Hematopoietic multipotent progenitor cell (in vitro differentiated cells): Measurements from ENCODE around the gene CMTM4. TPM values are rescaled to one million over a fixed set of nuclear protein-coding genes. Genes with fewer than 3 reads are reported as not detected.
"Not testable (repeated sequence)": the region's sequence is repeated elsewhere in the genome, so short reads cannot be mapped to it uniquely, and the experiment has no call there.

ENCODE experiments used
- DNase-seq, 3 donors: peaks; one replicate each; pipeline ENCODE4 v3.0.0-alpha.2; 2011 to 2015; ENCODE audit warnings: low read depth in 2 of 3, low spot score in 2 of 3
- small RNA-seq: library from RNA; depleted of rRNA; stranded (forward); fragments of <200 nt; gene quantifications from one replicate; pipeline ENCODE3, GENCODE V24; 2012
- total RNA-seq: library from RNA; depleted of rRNA; stranded (reverse); fragments of >200 nt; gene quantifications from one replicate; pipeline ENCODE4 v1.2.3, GENCODE V29; 2012

Gene CMTM4
- total RNA-seq, 1 donor = 8.9 TPM

GRCh38 chr16:66569827-66570405 is 126.6 kb downstream of the CMTM4 start:
- DNase-seq = no peak

DNA sequence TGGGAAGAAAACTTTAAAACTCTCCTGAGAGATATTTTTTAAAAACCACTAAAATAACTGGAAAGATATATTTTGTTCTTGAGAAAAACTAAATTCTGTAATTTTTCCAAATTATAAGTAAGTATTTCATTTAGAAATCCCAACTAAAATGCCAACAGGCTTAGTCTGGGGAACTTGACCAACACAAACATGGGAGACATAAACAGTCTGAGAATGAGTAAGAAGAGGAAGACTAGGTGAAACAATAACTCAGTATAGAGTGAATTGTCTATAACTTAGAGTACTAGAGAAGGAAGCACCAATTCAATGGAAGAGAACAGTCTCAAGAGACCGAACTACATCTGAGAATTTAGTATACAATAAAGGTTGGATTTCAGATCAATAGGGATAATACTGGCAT is 127.4 kb downstream of the CMTM4 start:
- DNase-seq = no peak

- no peak for DNase-seq
These were observed 128.2 kb downstream of the CMTM4 start for GRCh38 chr16:66568355-66568754.

- not testable (repeated sequence) for DNase-seq
These were observed 129.3 kb downstream of the CMTM4 start for GRCh38 chr16:66567270-66567669.

DNA sequence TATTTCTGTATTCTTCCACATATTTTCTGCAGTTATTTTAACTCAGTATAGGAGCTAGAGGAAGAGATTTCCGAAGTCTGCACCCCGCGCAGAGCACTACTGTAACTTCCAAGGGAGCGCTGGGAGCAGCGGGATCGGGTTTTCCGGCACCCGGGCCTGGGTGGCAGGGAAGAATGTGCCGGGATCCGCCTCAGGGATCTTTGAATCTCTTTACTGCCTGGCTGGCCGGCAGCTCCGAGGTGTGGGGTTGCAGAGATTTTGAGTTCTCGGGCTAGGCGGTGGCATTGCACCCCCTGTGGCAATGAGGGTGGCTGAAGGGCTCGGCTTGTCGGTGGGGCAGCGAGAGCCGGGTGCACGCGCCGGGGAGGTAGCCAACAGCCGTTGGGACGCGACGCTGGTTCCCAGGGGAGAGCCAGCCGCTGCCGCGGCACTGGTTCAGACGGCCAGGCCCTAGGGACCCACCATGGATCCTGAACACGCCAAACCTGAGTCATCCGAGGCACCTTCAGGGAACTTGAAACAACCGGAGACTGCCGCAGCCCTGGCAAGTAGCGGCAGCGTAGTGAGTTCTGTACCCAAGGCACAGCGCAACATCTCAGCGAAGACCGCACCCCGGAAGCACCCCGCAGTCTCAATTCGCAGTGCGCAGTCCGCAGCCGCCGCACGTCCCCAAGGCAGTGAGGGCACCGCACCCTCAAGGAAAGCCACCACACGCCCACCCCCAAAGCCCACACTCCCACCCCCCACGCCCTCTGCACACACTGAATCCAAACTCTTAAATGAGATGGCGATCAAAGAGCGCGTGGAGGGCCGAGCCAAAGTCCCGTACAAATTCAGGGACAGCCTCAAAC is 130.3 kb downstream of the CMTM4 start, which contains the start of gene CMTM1:
CMTM1 (plus strand) TSS at position 389 of the 851 bp plus-strand sequence; CDS start at position 464, 75 bp downstream.
- no peak for DNase-seq

Small RNA genes lying within 50 kb of the gene (small RNA-seq; reads per million reads assigned to genes)
- not detected for gene CKLF-CMTM1

Other genes starting within 250 kb of the CMTM4 start
- gene TK2, start 146.6 kb downstream of the CMTM4 start, total RNA-seq = 15.3 TPM
- 46.3 TPM for gene CKLF, start 144.2 kb downstream of the CMTM4 start, total RNA-seq
- gene CMTM1, start 130.3 kb downstream of the CMTM4 start, total RNA-seq = 6.5 TPM
- 0.54 TPM for gene CMTM2, start 117.3 kb downstream of the CMTM4 start, total RNA-seq
- 24.0 TPM for gene CMTM3, start 92.0 kb downstream of the CMTM4 start, total RNA-seq
- 37.4 TPM for gene DYNC1LI2, start 54.9 kb upstream of the CMTM4 start, total RNA-seq
- not detected for gene TERB1, start 104.8 kb upstream of the CMTM4 start, total RNA-seq
- 17.2 TPM for gene NAE1, start 134.2 kb upstream of the CMTM4 start, total RNA-seq
- gene CA7, start 147.7 kb upstream of the CMTM4 start, total RNA-seq = under 0.01 TPM
- gene PDP2, start 183.8 kb upstream of the CMTM4 start, total RNA-seq = 5.4 TPM
- gene CDH16, start 222.1 kb upstream of the CMTM4 start, total RNA-seq = not detected
- gene RRAD, start 228.8 kb upstream of the CMTM4 start, total RNA-seq = 0.27 TPM
- 107 TPM for gene CIAO2B, start 237.7 kb upstream of the CMTM4 start, total RNA-seq
- gene CES2, start 238.8 kb upstream of the CMTM4 start, total RNA-seq = 48.2 TPM